Measurements from ENCODE around the gene CEBPG. TPM values are rescaled to one million over a fixed set of nuclear protein-coding genes. Genes with fewer than 3 reads are reported as not detected.

Gene CEBPG
- total and polyA plus RNA-seq, 8 donors, result 4.7 to 40.9 (median 18.0) TPM

DNA sequence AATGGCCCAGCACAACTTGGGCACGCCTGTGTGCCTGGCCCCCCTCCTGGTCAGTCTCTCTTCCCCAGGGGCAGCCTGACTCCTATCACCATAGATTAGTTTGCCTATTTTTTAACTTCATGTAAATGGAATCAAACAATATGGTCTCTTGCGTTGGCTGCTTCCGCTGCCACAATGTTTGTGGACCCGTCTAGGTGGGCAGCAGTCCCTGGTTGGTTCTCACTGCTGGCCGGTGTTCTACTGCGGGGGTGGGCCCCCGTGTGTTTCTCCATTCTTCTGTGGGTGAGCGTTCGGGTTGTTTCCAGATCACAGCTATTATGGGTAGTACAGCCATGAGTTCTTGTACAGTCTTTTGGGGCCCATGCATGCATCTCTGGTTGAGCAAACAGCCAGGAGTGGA, 47.3 kb downstream of the CEBPG start:
- no peak for TF ChIP-seq POLR2AphosphoS5 (IDR thresholded peaks at IDR 0.05)
- TF ChIP-seq, protein P1, sequence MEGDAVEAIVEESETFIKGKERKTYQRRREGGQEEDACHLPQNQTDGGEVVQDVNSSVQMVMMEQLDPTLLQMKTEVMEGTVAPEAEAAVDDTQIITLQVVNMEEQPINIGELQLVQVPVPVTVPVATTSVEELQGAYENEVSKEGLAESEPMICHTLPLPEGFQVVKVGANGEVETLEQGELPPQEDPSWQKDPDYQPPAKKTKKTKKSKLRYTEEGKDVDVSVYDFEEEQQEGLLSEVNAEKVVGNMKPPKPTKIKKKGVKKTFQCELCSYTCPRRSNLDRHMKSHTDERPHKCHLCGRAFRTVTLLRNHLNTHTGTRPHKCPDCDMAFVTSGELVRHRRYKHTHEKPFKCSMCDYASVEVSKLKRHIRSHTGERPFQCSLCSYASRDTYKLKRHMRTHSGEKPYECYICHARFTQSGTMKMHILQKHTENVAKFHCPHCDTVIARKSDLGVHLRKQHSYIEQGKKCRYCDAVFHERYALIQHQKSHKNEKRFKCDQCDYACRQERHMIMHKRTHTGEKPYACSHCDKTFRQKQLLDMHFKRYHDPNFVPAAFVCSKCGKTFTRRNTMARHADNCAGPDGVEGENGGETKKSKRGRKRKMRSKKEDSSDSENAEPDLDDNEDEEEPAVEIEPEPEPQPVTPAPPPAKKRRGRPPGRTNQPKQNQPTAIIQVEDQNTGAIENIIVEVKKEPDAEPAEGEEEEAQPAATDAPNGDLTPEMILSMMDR (IDR thresholded peaks at IDR 0.05), result no peak
- no peak for TF ChIP-seq POLR2A (IDR thresholded peaks at IDR 0.05)
- no peak for TF ChIP-seq EP300 (IDR thresholded peaks at IDR 0.05)
- peaks cover 0 to 14% (median 2%) of the 10 kb centered on the region in 4 donors for H3K36me3 ChIP-seq
- H3K27me3 ChIP-seq, result no peaks in the 10 kb centered on the region
- intact Hi-C loops (cut with DNase I; ENCODE audit: low total_unique reads), result no loop called here
- H3K4me1 ChIP-seq, result peaks cover 0 to 10% (median 6%) of the 10 kb centered on the region in 4 donors
- H3K9me3 ChIP-seq, result no peaks in the 10 kb centered on the region
- H3K4me3 ChIP-seq, result no peak overlapping the region
- no peak overlapping the region for H3K27ac ChIP-seq
- no peak for DNase-seq
- WGBS, 5 donors, result 85 to 94% (median 92%) methylated on average over 9 of the region's 9 CpGs

DNA sequence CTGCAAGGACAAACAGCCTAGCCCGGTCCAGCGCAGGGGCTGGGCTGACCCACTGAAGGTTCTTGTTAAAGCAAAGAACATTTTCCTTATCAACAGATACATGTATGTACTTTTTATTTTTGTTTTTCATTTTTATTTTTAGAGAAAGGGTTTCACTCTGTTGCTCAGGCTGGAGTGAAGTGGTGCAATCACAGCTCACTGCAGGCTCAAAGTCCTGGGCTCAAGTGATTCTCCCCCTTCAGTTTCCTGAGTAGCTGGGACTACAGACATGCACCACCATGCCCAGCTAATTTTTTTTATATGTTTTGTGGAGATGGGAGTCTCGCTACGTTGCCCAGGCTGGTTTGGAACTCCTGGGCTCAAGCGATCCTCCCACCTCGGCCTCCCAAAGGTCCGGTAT, 47.9 kb downstream of the CEBPG start:
- 93 to 98% (median 98%) methylated on average over 7 of the region's 7 CpGs for WGBS, 5 donors
- no peaks in the 10 kb centered on the region for H3K27me3 ChIP-seq
- TF ChIP-seq EP300 (IDR thresholded peaks at IDR 0.05), result no peak
- TF ChIP-seq, protein P1 (IDR thresholded peaks at IDR 0.05), result no peak
- no peak for TF ChIP-seq POLR2A (IDR thresholded peaks at IDR 0.05)
- TF ChIP-seq POLR2AphosphoS5 (IDR thresholded peaks at IDR 0.05), result no peak

DNA sequence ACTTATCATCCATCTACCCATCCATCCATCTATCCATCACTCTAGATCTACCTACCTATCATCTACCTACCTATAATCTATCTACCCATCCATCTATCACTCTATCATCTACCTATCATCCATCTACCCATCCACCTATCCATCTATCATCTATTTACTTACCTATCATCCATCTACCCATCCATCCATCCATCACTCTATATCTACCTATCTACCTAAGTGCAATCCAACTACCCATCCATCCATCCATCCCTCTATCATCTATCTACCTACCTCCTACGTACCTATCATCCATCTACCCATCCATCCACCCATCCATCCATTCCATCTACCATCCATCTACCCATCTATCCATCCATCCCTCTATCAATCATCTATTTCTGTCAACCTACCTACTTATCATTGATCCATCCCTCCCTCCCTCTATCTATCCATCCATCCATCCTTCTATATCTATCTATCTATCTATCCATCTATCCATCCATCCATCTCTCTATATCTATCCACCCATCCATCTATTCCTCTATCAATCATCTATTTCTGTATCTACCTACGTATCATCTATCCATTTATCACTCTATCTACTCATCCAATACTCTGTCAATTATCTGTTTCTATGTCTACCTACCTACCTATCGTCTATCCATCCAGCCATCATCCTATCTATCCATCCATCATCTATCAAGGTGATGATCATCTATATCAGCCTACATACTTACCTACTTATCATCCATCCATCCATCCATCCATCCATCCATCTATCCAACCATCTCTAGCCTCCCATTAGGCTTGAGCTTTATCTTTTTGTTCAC, 49.1 kb downstream of the CEBPG start:
- Histone ChIP-seq H3K9me3 (no peaks in the 10 kb centered on the region), H3K27me3 (no peaks in the 10 kb centered on the region), H3K36me3 (peaks cover 0 to 14% (median 2%) of the 10 kb centered on the region in 4 donors), H3K4me3 (no peak overlapping the region), H3K4me1 (no peaks in the 10 kb centered on the region), H3K27ac (no peak overlapping the region)
- no peak for TF ChIP-seq POLR2AphosphoS5 (IDR thresholded peaks at IDR 0.05)
- no peak for TF ChIP-seq EP300 (IDR thresholded peaks at IDR 0.05)
- TF ChIP-seq, protein P1 (IDR thresholded peaks at IDR 0.05), result no peak
- no peak for TF ChIP-seq POLR2A (IDR thresholded peaks at IDR 0.05)
- 94 to 97% (median 96%) methylated on average over 3 of the region's 3 CpGs for WGBS, 5 donors
- DNase-seq, result no peak
- intact Hi-C loops (cut with DNase I; ENCODE audit: low total_unique reads), result no loop called here

More for the DNA sequence above, 47.9 kb downstream of the CEBPG start:
- intact Hi-C loops (cut with DNase I; ENCODE audit: low total_unique reads), result no loop called here
- no peaks in the 10 kb centered on the region for H3K9me3 ChIP-seq
- H3K4me1 ChIP-seq, result peaks cover 0 to 8% (median 4%) of the 10 kb centered on the region in 4 donors
- H3K36me3 ChIP-seq, result peaks cover 0 to 14% (median 2%) of the 10 kb centered on the region in 4 donors
- H3K4me3 ChIP-seq, result no peak overlapping the region
- no peak overlapping the region for H3K27ac ChIP-seq
- no peak for DNase-seq

DNA sequence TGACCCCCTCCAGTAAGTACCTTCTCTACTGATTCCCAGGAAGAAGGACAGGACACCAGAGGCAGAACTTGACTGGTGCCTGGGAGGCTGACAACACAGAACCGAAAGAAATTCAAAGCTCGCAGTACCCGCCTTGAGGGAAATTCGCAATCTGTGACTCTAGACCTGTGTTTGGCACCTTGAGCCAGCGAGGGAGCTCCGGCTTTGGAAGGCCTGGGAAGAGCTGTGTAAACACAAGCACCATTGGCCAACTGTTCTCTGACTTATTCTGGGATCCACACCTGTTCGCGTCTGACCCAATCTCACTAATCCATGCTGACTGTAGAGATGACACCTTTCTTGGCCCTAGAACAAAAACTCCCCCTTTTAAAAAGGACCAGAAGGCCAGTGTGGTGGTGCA, 50.7 kb downstream of the CEBPG start:
- Histone ChIP-seq H3K27me3 (no peaks in the 10 kb centered on the region), H3K27ac (no peak overlapping the region), H3K4me3 (no peak overlapping the region), H3K4me1 (no peaks in the 10 kb centered on the region), H3K9me3 (no peaks in the 10 kb centered on the region), H3K36me3 (peaks cover 0 to 12% (median 2%) of the 10 kb centered on the region in 4 donors)
- intact Hi-C loops (cut with DNase I; ENCODE audit: low total_unique reads), result no loop called here
- no peak for DNase-seq
- WGBS, 5 donors, result 88 to 96% (median 90%) methylated on average over 8 of the region's 8 CpGs
- no peak for TF ChIP-seq POLR2A (IDR thresholded peaks at IDR 0.05)
- TF ChIP-seq POLR2AphosphoS5 (IDR thresholded peaks at IDR 0.05), result no peak

All from stomach (tissue), 9 donors.